ENCODE measurements around the gene TMEM255B.

DNA sequence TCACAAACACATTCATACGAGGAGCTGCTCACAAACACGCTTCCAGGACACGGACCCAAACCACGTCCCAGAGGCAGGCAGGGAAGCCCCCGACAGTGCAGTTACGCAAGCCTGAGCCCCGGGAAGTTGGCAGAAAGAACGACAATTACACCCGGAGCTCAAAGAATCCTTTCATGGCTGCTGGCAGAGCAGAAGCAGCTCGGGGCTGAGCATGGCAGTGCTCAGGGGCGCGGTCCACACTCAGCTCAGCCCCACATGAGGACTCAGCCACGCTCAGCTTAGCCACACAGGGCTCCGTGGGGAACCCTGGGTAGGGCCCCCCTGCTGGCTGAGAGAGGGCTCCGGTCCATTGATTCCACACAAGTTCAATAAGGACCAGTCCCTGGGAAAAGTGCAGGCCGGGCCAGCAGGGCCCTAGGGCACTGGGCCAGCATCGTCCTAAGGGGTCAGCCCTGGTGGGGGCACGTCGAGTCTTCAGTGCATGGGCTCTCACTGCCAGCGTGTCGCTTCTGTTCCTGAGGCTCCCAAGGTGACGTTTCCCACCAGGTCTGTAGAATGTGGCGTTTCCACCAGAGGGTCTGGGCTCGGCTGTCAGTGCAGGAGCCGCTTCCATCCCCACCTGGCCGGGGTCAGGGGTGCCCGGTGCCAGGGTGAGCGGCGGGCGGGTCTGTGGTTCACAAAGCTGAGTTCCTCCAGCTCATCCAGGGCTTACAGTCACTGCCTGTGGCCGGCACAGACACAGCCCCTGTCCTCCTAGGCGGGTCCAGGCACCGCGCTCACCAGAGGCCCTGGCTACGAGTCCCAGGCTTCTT, 81.7 kb downstream of the TMEM255B start:
- TF ChIP-seq, protein P1, sequence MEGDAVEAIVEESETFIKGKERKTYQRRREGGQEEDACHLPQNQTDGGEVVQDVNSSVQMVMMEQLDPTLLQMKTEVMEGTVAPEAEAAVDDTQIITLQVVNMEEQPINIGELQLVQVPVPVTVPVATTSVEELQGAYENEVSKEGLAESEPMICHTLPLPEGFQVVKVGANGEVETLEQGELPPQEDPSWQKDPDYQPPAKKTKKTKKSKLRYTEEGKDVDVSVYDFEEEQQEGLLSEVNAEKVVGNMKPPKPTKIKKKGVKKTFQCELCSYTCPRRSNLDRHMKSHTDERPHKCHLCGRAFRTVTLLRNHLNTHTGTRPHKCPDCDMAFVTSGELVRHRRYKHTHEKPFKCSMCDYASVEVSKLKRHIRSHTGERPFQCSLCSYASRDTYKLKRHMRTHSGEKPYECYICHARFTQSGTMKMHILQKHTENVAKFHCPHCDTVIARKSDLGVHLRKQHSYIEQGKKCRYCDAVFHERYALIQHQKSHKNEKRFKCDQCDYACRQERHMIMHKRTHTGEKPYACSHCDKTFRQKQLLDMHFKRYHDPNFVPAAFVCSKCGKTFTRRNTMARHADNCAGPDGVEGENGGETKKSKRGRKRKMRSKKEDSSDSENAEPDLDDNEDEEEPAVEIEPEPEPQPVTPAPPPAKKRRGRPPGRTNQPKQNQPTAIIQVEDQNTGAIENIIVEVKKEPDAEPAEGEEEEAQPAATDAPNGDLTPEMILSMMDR (IDR thresholded peaks at IDR 0.05), result no peak
- no peak for TF ChIP-seq POLR2AphosphoS5 (IDR thresholded peaks at IDR 0.05; ENCODE audit: low read depth, low read length)

Data from Panc1 (cell line).